B cell (primary cell): Measurements from ENCODE around the gene SMC3. TPM values are rescaled to one million over a fixed set of nuclear protein-coding genes. Genes with fewer than 3 reads are reported as not detected.
A peak's percentile ranks its signal among the peaks of the same experiment; 100 is the strongest.

Source experiments
- ATAC-seq: fragments of 200-7000 bp; cut with Tn5 transposase; one replicate; pipeline ENCODE4 v1.10.0; 2021; ENCODE audit warnings: low read depth, mild to moderate bottlenecking, moderate number of reproducible peaks, moderate library complexity
- CTCF ChIA-PET: fragments of 350-600 bp; sonication (Branson Sonifier 250); formaldehyde crosslinking; loops from one replicate; lab custom pipeline; 2021; ENCODE audit warnings: antibody characterized with exemption, inconsistent platforms; lab: Charles Lee
- POLR2A ChIA-PET: fragments of 350-600 bp; sonication (Branson Sonifier 250); formaldehyde crosslinking; loops from one replicate; lab custom pipeline; 2021; ENCODE audit warnings: antibody characterized with exemption; lab: Charles Lee
- DNase-seq: peaks from one replicate; pipeline ENCODE4 v3.0.0; 2013
- H2AFZ ChIP-seq: 2 replicates; pipeline ENCODE4 v1.6.1; 2012; ENCODE audit warnings: mild to moderate bottlenecking, low read depth, low read length; ENCODE audit not compliant: insufficient read depth, poor library complexity, severe bottlenecking
- H3K27ac ChIP-seq, 2 donors: 1 replicate in 1 of 2; 2 replicates in 1 of 2; pipeline ENCODE4 v1.5.1; 2012 to 2013; ENCODE audit warnings: low read length in 2 of 2, mild to moderate bottlenecking in 2 of 2, moderate library complexity in 1 of 2
- H3K27me3 ChIP-seq, 4 experiments: fragments of 200-600 bp in 1 of 4; sonication (generic) in 1 of 4; replicated peaks in 1 of 4; 1 replicate in 2 of 4; 2 replicates in 2 of 4; pipeline versions ENCODE4 v1.6.1 to v1.7.0; 2013 to 2016; ENCODE audit warnings: low read length in 3 of 4, mild to moderate bottlenecking in 2 of 4, mixed read lengths in 1 of 4, moderate library complexity in 1 of 4; ENCODE audit not compliant: insufficient read depth in 4 of 4, control insufficient read depth in 3 of 4; ENCODE audit errors: control extremely low read depth in 1 of 4
- H3K36me3 ChIP-seq, 2 experiments: replicated peaks in 1 of 2; 1 replicate in 1 of 2; 2 replicates in 1 of 2; pipeline versions ENCODE4 v1.6.1 to v1.7.1; 2013; ENCODE audit warnings: low read length in 1 of 2; ENCODE audit not compliant: insufficient read depth in 2 of 2, control insufficient read depth in 1 of 2; ENCODE audit errors: control extremely low read depth in 1 of 2, extremely low read depth in 1 of 2
- H3K4me1 ChIP-seq, 2 donors: fragments of 200-600 bp in 1 of 2; sonication (generic) in 1 of 2; 1 replicate in 1 of 2; 2 replicates in 1 of 2; pipeline versions ENCODE4 v1.5.1 to v1.6.1; 2013 to 2017; ENCODE audit warnings: low read length in 2 of 2; ENCODE audit not compliant: control insufficient read depth in 2 of 2, insufficient read depth in 2 of 2
- H3K4me2 ChIP-seq: replicated peaks from 2 replicates; pipeline ENCODE3; 2012; ENCODE audit warnings: mild to moderate bottlenecking, low read depth, low read length; ENCODE audit not compliant: poor library complexity, severe bottlenecking
- H3K4me3 ChIP-seq, 5 experiments: fragments of 200-600 bp in 1 of 5; sonication (generic) in 1 of 5; 1 replicate in 3 of 5; 2 replicates in 2 of 5; pipeline versions ENCODE4 v1.5.1 to v1.7.0; 2011 to 2016; ENCODE audit warnings: low read length in 4 of 5, mild to moderate bottlenecking in 4 of 5, low read depth in 2 of 5, control low read depth in 1 of 5, moderate library complexity in 1 of 5; ENCODE audit not compliant: insufficient read depth in 1 of 5; ENCODE audit errors: control extremely low read depth in 1 of 5, extremely low read depth in 1 of 5
- H3K79me2 ChIP-seq: fragments of 200-600 bp; sonication (generic); one replicate; pipeline ENCODE4 v1.6.0; 2016; ENCODE audit warnings: low read length; ENCODE audit not compliant: control insufficient read depth, insufficient read depth
- H3K9ac ChIP-seq: fragments of 200-600 bp; sonication (generic); 2 replicates; pipeline ENCODE4 v1.6.1; 2017; ENCODE audit warnings: mild to moderate bottlenecking, low read length, moderate library complexity
- H3K9me3 ChIP-seq, 3 donors: one replicate each; pipeline versions ENCODE4 v1.6.1 to v1.7.1; 2013; ENCODE audit warnings: low read length in 2 of 3; ENCODE audit not compliant: control insufficient read depth in 2 of 3, insufficient read depth in 1 of 3; ENCODE audit errors: control extremely low read depth in 1 of 3
- H4K20me1 ChIP-seq: 2 replicates; pipeline ENCODE4 v1.6.0; 2012; ENCODE audit warnings: mild to moderate bottlenecking, low read length; ENCODE audit not compliant: insufficient read depth, control insufficient read depth, poor library complexity, severe bottlenecking
- H3K27ac Mint-ChIP-seq: one replicate; pipeline ENCODE4 v1.8.0; 2021; ENCODE audit warnings: mixed read lengths
- H3K27me3 Mint-ChIP-seq: one replicate; pipeline ENCODE4 v1.8.0; 2021; ENCODE audit warnings: mixed read lengths
- H3K4me1 Mint-ChIP-seq: one replicate; pipeline ENCODE4 v1.8.0; 2021; ENCODE audit warnings: mixed read lengths
- H3K4me3 Mint-ChIP-seq: one replicate; pipeline ENCODE4 v1.8.0; 2021; ENCODE audit warnings: mixed read lengths
- H3K9me3 Mint-ChIP-seq: one replicate; pipeline ENCODE4 v1.8.0; 2022; ENCODE audit warnings: mixed read lengths; ENCODE audit not compliant: insufficient read depth
- CTCF ChIP-seq: fragments of 200-600 bp; IDR thresholded peaks from one replicate; pipeline ENCODE4 v1.8.0; 2022; ENCODE audit warnings: antibody characterized with exemption, mild to moderate bottlenecking
- EZH2 ChIP-seq: IDR thresholded peaks from 2 replicates; pipeline ENCODE4 v1.6.1; 2012; ENCODE audit warnings: borderline replicate concordance, low read depth, mild to moderate bottlenecking, moderate library complexity, low read length; ENCODE audit not compliant: insufficient read depth, poor library complexity, severe bottlenecking
- WGBS: methylation state at CpG from one replicate; pipeline ENCODE4 v1.1.5; 2013; ENCODE audit warnings: missing lambda C conversion rate; ENCODE audit not compliant: insufficient coverage; 5-methylcytosine and 5-hydroxymethylcytosine counted together
- intact Hi-C: fragments of 100-400 bp; cut with micrococcal nuclease; formaldehyde crosslinking; loops from one replicate; pipeline ENCODE4 v1.10.0; 2022
- polyA plus RNA-seq: library from polyadenylated mRNA; depleted of rRNA; stranded (reverse); fragments of >200 nt; gene quantifications from 2 replicates; pipeline ENCODE4 v1.2.3, GENCODE V29; 2012
- total RNA-seq, 2 donors: library from RNA; stranded (reverse); fragments of 120-200 nt in 1 of 2; gene quantifications; 1 replicate in 1 of 2; 2 replicates in 1 of 2; pipeline versions ENCODE4 v1.2.3 to v1.2.4, GENCODE V29; 2013 to 2022

Gene SMC3
- total and polyA plus RNA-seq, 2 donors (not counting 1 experiment from before 2014, with no cell fraction given): 6.1 to 45.8 TPM

DNA sequence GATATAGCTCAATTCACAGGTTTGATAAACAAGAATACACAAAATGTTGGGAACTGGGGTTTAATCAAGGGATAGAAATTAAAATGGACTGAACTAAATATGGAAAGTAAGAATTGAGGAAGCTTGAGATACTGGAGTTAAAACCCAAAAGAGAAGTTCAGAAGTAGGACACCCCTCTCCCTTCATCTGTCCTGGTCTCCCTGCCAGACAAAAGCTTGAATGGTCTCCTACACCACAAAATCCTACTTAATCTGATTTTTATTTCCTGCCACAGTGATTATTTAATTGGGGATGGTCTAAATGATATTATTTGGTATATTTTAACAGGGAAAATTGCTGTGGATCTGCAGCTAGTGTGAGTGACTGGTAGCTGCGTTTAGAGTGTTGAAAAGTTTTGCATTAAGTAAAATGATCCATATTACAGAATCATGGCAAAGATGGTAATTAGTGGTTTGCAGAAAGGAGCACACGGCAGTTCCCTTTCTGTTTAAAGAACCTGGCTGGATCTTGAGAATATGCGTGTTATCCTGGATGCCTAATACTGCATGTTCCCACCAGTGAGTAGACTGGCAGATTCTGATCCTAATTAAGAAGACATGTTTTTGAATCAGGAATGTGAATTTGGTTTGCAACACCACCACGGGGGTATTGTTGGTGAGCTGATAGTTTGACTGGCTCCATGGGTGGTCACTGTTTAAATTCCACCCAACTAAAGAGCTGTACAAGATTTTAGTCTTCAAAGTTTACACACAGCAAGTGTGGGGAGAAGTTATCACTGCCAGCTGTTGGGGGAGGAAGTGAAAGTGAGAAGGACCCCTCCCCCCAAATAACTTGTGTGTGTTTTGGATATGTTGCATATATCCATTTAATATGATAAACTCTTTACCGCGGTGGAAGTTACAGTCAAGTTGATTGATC lies 82.1 kb downstream of the SMC3 start:
- ATAC-seq (peak; percentile 28), DNase-seq (no peak)
- H3K4me1 Mint-ChIP-seq: peaks cover 34% of the 10 kb centered on the region
- TF ChIP-seq EZH2 (no peak), CTCF (no peak)
- POLR2A ChIA-PET: no interaction called here
- no peak overlapping the region for H3K4me2 ChIP-seq
- no peak overlapping the region for H3K9ac ChIP-seq
- H3K79me2 ChIP-seq: no peaks in the 10 kb centered on the region
- H3K4me3 Mint-ChIP-seq: no peak overlapping the region
- H3K27me3 ChIP-seq: peaks cover 0 to 23% (median 21%) of the 10 kb centered on the region in 4 experiments
- no peaks in the 10 kb centered on the region for H3K9me3 Mint-ChIP-seq
- intact Hi-C loops: no loop called here
- WGBS: 80% methylated on average over 2 of the region's 6 CpGs
- no peak overlapping the region for H3K27ac ChIP-seq
- H3K4me3 ChIP-seq: no peak overlapping the region
- H3K27ac Mint-ChIP-seq: no peak overlapping the region
- CTCF ChIA-PET: interaction anchor here (0.7 to 1.1 kb wide), 2 partner anchors 23 kb away, joined by 3 to 5 read pairs; no protein-coding TSS in a partner anchor
- H4K20me1 ChIP-seq: no peaks in the 10 kb centered on the region
- H3K27me3 Mint-ChIP-seq: peaks cover 48% of the 10 kb centered on the region
- no peak overlapping the region for H2AFZ ChIP-seq
- no peaks in the 10 kb centered on the region for H3K36me3 ChIP-seq
- H3K4me1 ChIP-seq: peaks cover 14 to 15% of the 10 kb centered on the region in 2 donors
- H3K9me3 ChIP-seq: no peaks in the 10 kb centered on the region

GRCh38 chr10:110650265-110650668 lies 82.8 kb downstream of the SMC3 start:
- Histone ChIP-seq H3K27ac (no peak overlapping the region), H3K9me3 (no peaks in the 10 kb centered on the region), H3K4me1 (peaks cover 7 to 13% of the 10 kb centered on the region in 2 donors), H3K4me3 (no peak overlapping the region), H3K9ac (no peak overlapping the region), H3K27me3 (peaks cover 0 to 17% (median 14%) of the 10 kb centered on the region in 4 experiments), H3K4me2 (no peak overlapping the region), H4K20me1 (no peaks in the 10 kb centered on the region), H3K79me2 (no peaks in the 10 kb centered on the region), H3K36me3 (no peaks in the 10 kb centered on the region), H2AFZ (no peak overlapping the region)
- H3K4me3 Mint-ChIP-seq: peak overlapping the region; percentile 27
- ChIA-PET POLR2A (no interaction called here), CTCF (interaction anchor here (1.1 kb wide), 1 partner anchor 22 kb away, joined by 5 read pairs; no protein-coding TSS in a partner anchor)
- WGBS: 0% methylated on average over 1 of the region's 1 CpG
- TF ChIP-seq CTCF: no peak
- TF ChIP-seq EZH2: no peak
- intact Hi-C loops: no loop called here
- peaks cover 42% of the 10 kb centered on the region for H3K27me3 Mint-ChIP-seq
- H3K9me3 Mint-ChIP-seq: no peaks in the 10 kb centered on the region
- H3K27ac Mint-ChIP-seq: no peak overlapping the region
- DNase-seq: no peak
- no peak for ATAC-seq
- peaks cover 27% of the 10 kb centered on the region for H3K4me1 Mint-ChIP-seq
